GM12878 (cell line): Measurements from ENCODE around the gene SF3A1. TPM values are rescaled to one million over a fixed set of nuclear protein-coding genes. Genes with fewer than 3 reads are reported as not detected.

Experiments
- ATAC-seq: fragments of 200-7000 bp; cut with Tn5 transposase; 3 replicates; pipeline ENCODE4 v1.9.1; 2020; ENCODE audit warnings: mild to moderate bottlenecking, moderate library complexity
- BruUV-seq: library from RNA; stranded (reverse); fragments of 400-500 nt; replicated peaks from 2 replicates; lab custom pipeline; 2021; lab: Mats Ljungman, UMichigan
- CTCF ChIA-PET: fragments of 300-600 bp; sonication (Branson Sonifier 250); formaldehyde crosslinking; extraction: SDS; loops from one replicate; lab custom pipeline; 2021; ENCODE audit warnings: inconsistent platforms; lab: Yijun Ruan, JAX
- POLR2A ChIA-PET: fragments of 350-600 bp; formaldehyde crosslinking; extraction: SDS; loops from one replicate; lab custom pipeline; 2021; ENCODE audit warnings: inconsistent platforms; lab: Charles Lee
- RAD21 ChIA-PET: fragments of 300-600 bp; sonication (Branson Sonifier 250); formaldehyde crosslinking; loops from one replicate; lab custom pipeline; 2023; ENCODE audit warnings: antibody characterized with exemption; ENCODE audit not compliant: unreplicated experiment; lab: Charles Lee
- SMC1A ChIA-PET: fragments of 300-600 bp; sonication (Branson Sonifier 250); formaldehyde crosslinking; loops from one replicate; lab custom pipeline; 2023; ENCODE audit not compliant: unreplicated experiment, uncharacterized antibody; lab: Charles Lee
- DNase-seq: peaks from one replicate; pipeline ENCODE4 v3.0.0-alpha.2; 2011; ENCODE audit warnings: low read depth, low spot score
- FAIRE-seq: peaks from 3 replicates; lab custom pipeline; 2011; peaks lifted over from hg19 to GRCh38; lab: Jason Lieb, UNC
- H2AFZ ChIP-seq: 2 replicates; pipeline ENCODE4 v1.6.0; 2011; ENCODE audit warnings: low read depth, low read length, control low read depth; ENCODE audit not compliant: control insufficient read depth
- H3K27ac ChIP-seq: 2 replicates; pipeline ENCODE4 v1.5.1; 2011; ENCODE audit warnings: control low read depth; ENCODE audit not compliant: control insufficient read depth, insufficient read depth
- H3K27me3 ChIP-seq, 2 experiments: replicated peaks in 1 of 2; 2 replicates each; pipeline versions ENCODE4 v1.6.0 to v1.6.1; 2011; ENCODE audit warnings: low read length in 1 of 2; ENCODE audit not compliant: control insufficient read depth in 2 of 2, insufficient read depth in 2 of 2
- H3K36me3 ChIP-seq, 2 experiments: 2 replicates each; pipeline ENCODE4 v1.5.1; 2011; ENCODE audit warnings: low read length in 1 of 2; ENCODE audit not compliant: control insufficient read depth in 2 of 2, insufficient read depth in 2 of 2
- H3K4me1 ChIP-seq: 2 replicates; pipeline ENCODE4 v1.6.1; 2011; ENCODE audit warnings: mild to moderate bottlenecking, low read length, moderate library complexity, mixed read lengths; ENCODE audit not compliant: control insufficient read depth, insufficient read depth
- H3K4me2 ChIP-seq: 2 replicates; pipeline ENCODE4 v1.6.0; 2011; ENCODE audit warnings: control low read depth; ENCODE audit not compliant: control insufficient read depth, insufficient read depth
- H3K4me3 ChIP-seq: fragments of 200-600 bp; sonication (generic); 2 replicates; pipeline ENCODE4 v1.5.1; 2016
- H3K79me2 ChIP-seq: 2 replicates; pipeline ENCODE4 v1.6.0; 2011; ENCODE audit warnings: low read length; ENCODE audit not compliant: control insufficient read depth, insufficient read depth
- H3K9ac ChIP-seq: 2 replicates; pipeline ENCODE4 v1.8.0; 2011; ENCODE audit warnings: low read length, control low read depth, mixed read lengths; ENCODE audit not compliant: control insufficient read depth, insufficient read depth
- H3K9me3 ChIP-seq: replicated peaks from 3 replicates; pipeline ENCODE4 v1.5.1; 2011; ENCODE audit warnings: mild to moderate bottlenecking, low read length; ENCODE audit not compliant: control insufficient read depth, insufficient read depth
- H4K20me1 ChIP-seq: 2 replicates; pipeline ENCODE4 v1.6.0; 2011; ENCODE audit not compliant: control insufficient read depth, insufficient read depth
- ATF7 ChIP-seq: fragments of 450-650 bp; IDR thresholded peaks from 2 replicates; pipeline ENCODE4 v1.6.1; 2016; ENCODE audit warnings: low read depth, mild to moderate bottlenecking
- CBX5 ChIP-seq: sonication (generic); IDR thresholded peaks from 2 replicates; pipeline ENCODE4 v1.6.1; 2016; ENCODE audit warnings: low read depth, moderate library complexity, mild to moderate bottlenecking, inconsistent platforms
- CHD4 ChIP-seq: fragments of 200-600 bp; sonication (generic); IDR thresholded peaks from 2 replicates; pipeline ENCODE4 v1.6.1; 2016; ENCODE audit warnings: mild to moderate bottlenecking
- IKZF2 ChIP-seq, 2 experiments: fragments of 450-650 bp; IDR thresholded peaks; 2 replicates each; pipeline ENCODE4 v1.6.1; 2017; ENCODE audit warnings: mild to moderate bottlenecking in 2 of 2, moderate library complexity in 2 of 2
- IRF4 ChIP-seq: IDR thresholded peaks from 2 replicates; pipeline ENCODE4 v1.6.1; 2011; ENCODE audit warnings: low read depth, low read length
- POU2F2 ChIP-seq: IDR thresholded peaks from 3 replicates; pipeline ENCODE4 v1.6.1; 2011; ENCODE audit warnings: low read depth, mild to moderate bottlenecking, low read length, borderline replicate concordance
- RAD21 ChIP-seq: IDR thresholded peaks from 2 replicates; pipeline ENCODE4 v1.6.1; 2011; ENCODE audit warnings: mild to moderate bottlenecking, low read depth, low read length, moderate library complexity; ENCODE audit not compliant: insufficient read depth
- RCOR1 ChIP-seq: conservative IDR thresholded peaks from 2 replicates; pipeline ENCODE4 v1.6.1; 2012; ENCODE audit warnings: low read depth, low read length, improper control_type of control experiment
- RUNX3 ChIP-seq: IDR thresholded peaks from 2 replicates; pipeline ENCODE4 v1.6.1; 2012; ENCODE audit warnings: low read length, inconsistent platforms
- SMAD5 ChIP-seq: IDR thresholded peaks from 2 replicates; pipeline ENCODE4 v1.6.1; 2016; ENCODE audit warnings: antibody characterized with exemption, low read depth
- SMARCA5 ChIP-seq: fragments of 450-650 bp; IDR thresholded peaks from 2 replicates; pipeline ENCODE4 v1.6.1; 2017; ENCODE audit warnings: mild to moderate bottlenecking
- SMC3 ChIP-seq: IDR thresholded peaks from 2 replicates; pipeline ENCODE4 v1.6.1; 2011; ENCODE audit warnings: low read length, improper control_type of control experiment, borderline replicate concordance
- SP1 ChIP-seq: IDR thresholded peaks from one replicate; pipeline ENCODE4 v1.6.1; 2011; ENCODE audit warnings: low read depth, low read length
- SPI1 ChIP-seq: IDR thresholded peaks from 2 replicates; pipeline ENCODE4 v1.6.1; 2011; ENCODE audit warnings: low read depth, mild to moderate bottlenecking, low read length, moderate library complexity, borderline replicate concordance; ENCODE audit not compliant: insufficient read depth
- YY1 ChIP-seq: IDR thresholded peaks from 2 replicates; pipeline ENCODE4 v1.6.1; 2011; ENCODE audit warnings: low read depth, mild to moderate bottlenecking, low read length
- ZNF207 ChIP-seq: fragments of 450-650 bp; IDR thresholded peaks from 2 replicates; pipeline ENCODE4 v1.6.1; 2014; ENCODE audit warnings: antibody characterized with exemption, mild to moderate bottlenecking, borderline replicate concordance
- ZNF217 ChIP-seq: fragments of 450-650 bp; IDR thresholded peaks from 2 replicates; pipeline ENCODE4 v1.6.1; 2017; ENCODE audit warnings: antibody characterized with exemption, mild to moderate bottlenecking
- WGBS: methylation state at CpG from one replicate; pipeline ENCODE4 v1.1.6; 2016; ENCODE audit warnings: low lambda C conversion rate; ENCODE audit not compliant: insufficient replicate concordance, insufficient coverage; ENCODE audit errors: missing lambda C conversion rate; 5-methylcytosine and 5-hydroxymethylcytosine counted together
- in situ Hi-C: fragments of 300-500 bp; cut with MboI; formaldehyde crosslinking; loops from 9 replicates; pipeline ENCODE4 v1.14.3; 2018; ENCODE audit warnings: mixed read lengths
- intact Hi-C: fragments of 100-400 bp; cut with micrococcal nuclease; formaldehyde crosslinking; loops from one replicate; pipeline ENCODE4 v1.14.2; 2022; ENCODE audit not compliant: unreplicated experiment
- polyA plus RNA-seq, 11 experiments: library from polyadenylated mRNA; depleted of rRNA in 4 of 11; unstranded in 6 of 11; stranded (reverse) in 5 of 11; fragments of >200 nt; fragmentation: Nextera tagmentation in 4 of 11; fragmentation: Illumina TruSeq in 1 of 11; extraction: Ambion mirVana in 4 of 11; extraction: Trizol in 1 of 11; gene quantifications; 1 replicate in 1 of 11; 2 replicates in 10 of 11; pipeline versions ENCODE4 v1.2.1 to v1.2.3, GENCODE V29; 2011 to 2016; ENCODE audit warnings: inconsistent platforms in 2 of 11, missing spikeins in 2 of 11, low read depth in 1 of 11
- total RNA-seq, 4 experiments: library from RNA; depleted of rRNA in 3 of 4; stranded (reverse); fragments of >200 nt in 3 of 4; fragmentation: Illumina TruSeq in 1 of 4; extraction: Trizol in 1 of 4; gene quantifications; 2 replicates each; pipeline versions ENCODE4 v1.2.1 to v1.2.3, GENCODE V29; 2013 to 2021
- TF ChIP-seq, protein P1 (sequence below): fragments of 450-650 bp; IDR thresholded peaks from 2 replicates; pipeline ENCODE4 v1.6.1; 2017; ENCODE audit warnings: mild to moderate bottlenecking, moderate library complexity
- TF ChIP-seq, protein P2 (sequence below): fragments of 450-650 bp; IDR thresholded peaks from 2 replicates; pipeline ENCODE4 v1.6.1; 2014; ENCODE audit warnings: mild to moderate bottlenecking

SF3A1 gene
- total and polyA plus RNA-seq, 10 of the 15 experiments (the other 5 are each of a cell fraction or from before 2014, with no cell fraction given), result 10.4 to 239 (median 46.0) TPM

DNA sequence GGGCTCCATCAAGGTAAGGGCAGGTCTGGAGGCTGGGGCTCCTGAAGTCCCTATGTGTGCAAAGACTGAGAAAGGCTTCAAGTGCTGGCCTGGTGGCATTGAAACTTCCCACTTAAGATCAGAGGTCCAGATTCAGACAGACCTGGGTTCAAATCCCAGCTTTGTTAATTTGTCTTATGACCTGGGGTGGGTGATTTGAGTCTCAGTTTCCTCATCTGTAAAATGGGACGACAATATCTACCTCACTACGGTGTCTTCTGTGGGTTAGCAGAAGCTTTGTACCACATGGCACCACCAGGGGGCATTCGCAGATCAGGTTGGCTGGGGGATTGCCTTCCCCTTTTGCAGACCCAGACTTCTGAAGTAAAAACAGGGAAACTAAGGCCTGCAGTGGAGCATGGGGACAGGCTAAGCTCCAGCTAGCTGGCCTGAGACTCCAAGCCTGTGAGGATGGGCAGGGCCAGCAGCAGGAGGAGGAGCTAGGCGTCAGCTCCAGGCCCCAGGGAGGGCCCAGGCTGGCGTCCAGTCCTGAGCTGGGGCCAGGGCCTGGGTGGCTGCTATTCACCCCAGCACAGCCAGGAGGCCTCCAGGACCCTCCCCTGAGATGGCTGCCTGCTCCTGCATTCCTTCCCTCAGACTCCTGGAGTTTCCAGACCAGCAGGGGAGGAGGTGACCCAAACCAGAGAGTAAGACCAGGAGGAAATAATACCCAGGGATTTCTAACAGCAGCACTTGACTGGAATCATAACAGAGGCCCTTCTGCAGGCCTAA, 68.9 kb downstream of the SF3A1 start:
- H3K4me3 ChIP-seq, result 0 out of 2 replicates have a peak overlapping the region, but pooled peaks have one; percentile 74
- no peak for TF ChIP-seq CBX5
- TF ChIP-seq YY1, result peak; percentile 58; the same call in 1 of the 2 replicates
- TF ChIP-seq SP1, result no peak
- TF ChIP-seq RAD21, result peak; percentile 99
- TF ChIP-seq RUNX3, result peak; percentile 79
- peak; percentile 59; the same call in 1 of the 2 replicates for TF ChIP-seq ZNF207
- TF ChIP-seq SMARCA5, result peak; percentile 99
- peak; percentile 26; the same call in 1 of the 3 replicates for TF ChIP-seq POU2F2
- TF ChIP-seq, protein P1, sequence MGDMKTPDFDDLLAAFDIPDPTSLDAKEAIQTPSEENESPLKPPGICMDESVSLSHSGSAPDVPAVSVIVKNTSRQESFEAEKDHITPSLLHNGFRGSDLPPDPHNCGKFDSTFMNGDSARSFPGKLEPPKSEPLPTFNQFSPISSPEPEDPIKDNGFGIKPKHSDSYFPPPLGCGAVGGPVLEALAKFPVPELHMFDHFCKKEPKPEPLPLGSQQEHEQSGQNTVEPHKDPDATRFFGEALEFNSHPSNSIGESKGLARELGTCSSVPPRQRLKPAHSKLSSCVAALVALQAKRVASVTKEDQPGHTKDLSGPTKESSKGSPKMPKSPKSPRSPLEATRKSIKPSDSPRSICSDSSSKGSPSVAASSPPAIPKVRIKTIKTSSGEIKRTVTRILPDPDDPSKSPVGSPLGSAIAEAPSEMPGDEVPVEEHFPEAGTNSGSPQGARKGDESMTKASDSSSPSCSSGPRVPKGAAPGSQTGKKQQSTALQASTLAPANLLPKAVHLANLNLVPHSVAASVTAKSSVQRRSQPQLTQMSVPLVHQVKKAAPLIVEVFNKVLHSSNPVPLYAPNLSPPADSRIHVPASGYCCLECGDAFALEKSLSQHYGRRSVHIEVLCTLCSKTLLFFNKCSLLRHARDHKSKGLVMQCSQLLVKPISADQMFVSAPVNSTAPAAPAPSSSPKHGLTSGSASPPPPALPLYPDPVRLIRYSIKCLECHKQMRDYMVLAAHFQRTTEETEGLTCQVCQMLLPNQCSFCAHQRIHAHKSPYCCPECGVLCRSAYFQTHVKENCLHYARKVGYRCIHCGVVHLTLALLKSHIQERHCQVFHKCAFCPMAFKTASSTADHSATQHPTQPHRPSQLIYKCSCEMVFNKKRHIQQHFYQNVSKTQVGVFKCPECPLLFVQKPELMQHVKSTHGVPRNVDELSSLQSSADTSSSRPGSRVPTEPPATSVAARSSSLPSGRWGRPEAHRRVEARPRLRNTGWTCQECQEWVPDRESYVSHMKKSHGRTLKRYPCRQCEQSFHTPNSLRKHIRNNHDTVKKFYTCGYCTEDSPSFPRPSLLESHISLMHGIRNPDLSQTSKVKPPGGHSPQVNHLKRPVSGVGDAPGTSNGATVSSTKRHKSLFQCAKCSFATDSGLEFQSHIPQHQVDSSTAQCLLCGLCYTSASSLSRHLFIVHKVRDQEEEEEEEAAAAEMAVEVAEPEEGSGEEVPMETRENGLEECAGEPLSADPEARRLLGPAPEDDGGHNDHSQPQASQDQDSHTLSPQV, result 0 out of 2 replicates have a peak, but pooled peaks have one; percentile 65
- TF ChIP-seq SMAD5, result 0 out of 2 replicates have a peak, but pooled peaks have one; percentile 28
- peak; percentile 60; the same call in 1 of the 2 replicates for TF ChIP-seq SPI1
- peak; percentile 86; the same call in 1 of the 2 replicates for TF ChIP-seq RCOR1
- TF ChIP-seq SMC3, result peak; percentile 95
- TF ChIP-seq, protein P2, sequence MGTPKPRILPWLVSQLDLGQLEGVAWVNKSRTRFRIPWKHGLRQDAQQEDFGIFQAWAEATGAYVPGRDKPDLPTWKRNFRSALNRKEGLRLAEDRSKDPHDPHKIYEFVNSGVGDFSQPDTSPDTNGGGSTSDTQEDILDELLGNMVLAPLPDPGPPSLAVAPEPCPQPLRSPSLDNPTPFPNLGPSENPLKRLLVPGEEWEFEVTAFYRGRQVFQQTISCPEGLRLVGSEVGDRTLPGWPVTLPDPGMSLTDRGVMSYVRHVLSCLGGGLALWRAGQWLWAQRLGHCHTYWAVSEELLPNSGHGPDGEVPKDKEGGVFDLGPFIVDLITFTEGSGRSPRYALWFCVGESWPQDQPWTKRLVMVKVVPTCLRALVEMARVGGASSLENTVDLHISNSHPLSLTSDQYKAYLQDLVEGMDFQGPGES, result peak; percentile 40; the same call in 1 of the 2 replicates
- TF ChIP-seq ATF7, result no peak
- no peak for TF ChIP-seq IKZF2 (IDR thresholded peaks at IDR 0.05)
- peak; percentile 92; the same call in 1 of the 2 replicates for TF ChIP-seq ZNF217
- TF ChIP-seq IRF4, result no peak
- 0 out of 2 replicates have a peak, but pooled peaks have one; percentile 80 for TF ChIP-seq CHD4

More for the DNA sequence above, 68.9 kb downstream of the SF3A1 start:
- Histone ChIP-seq H3K9ac (no peak overlapping the region), H3K4me2 (no peak overlapping the region; the same call in 1 of the 2 replicates), H3K79me2 (no peaks in the 10 kb centered on the region), H3K27me3 (no peaks in the 10 kb centered on the region), H4K20me1 (no peaks in the 10 kb centered on the region), H3K9me3 (no peaks in the 10 kb centered on the region), H3K27ac (no peak overlapping the region), H2AFZ (peak overlapping the region; percentile 55), H3K36me3 (peaks cover 0 to 8% of the 10 kb centered on the region in 2 experiments; a peak in 2 of 4 replicates), H3K4me1 (peaks cover 25% of the 10 kb centered on the region)
- CTCF ChIA-PET, result interaction anchor here (0.7 to 10.5 kb wide), 58 partner anchors 8 to 650 kb away, joined by 3 to 436 read pairs (median 7); partner anchors contain the start of genes CCDC157, MTFP1, OSM and RNF215
- intact Hi-C loops (loop anchor here (1.0 to 10.0 kb wide), 8 partner anchors 19 to 197 kb away; partner anchors contain the start of genes CCDC157, RNF215, SF3A1 and TBC1D10A), in situ Hi-C loops (loop anchor here (5.0 kb wide), 1 partner anchor 99 kb away; the partner anchor contains the start of gene RNF215)
- SMC1A ChIA-PET, result interaction anchor here (0.6 to 7.9 kb wide), 36 partner anchors 8 to 1004 kb away, joined by 3 to 201 read pairs (median 4); partner anchors contain the start of genes CCDC157, PIK3IP1, RNF215 and SF3A1
- RAD21 ChIA-PET, result interaction anchor here (0.6 to 6.2 kb wide), 46 partner anchors 14 to 968 kb away, joined by 3 to 277 read pairs (median 4); partner anchors contain the start of genes CCDC157, MTFP1, RNF215 and SEC14L2
- peak; percentile 95 for FAIRE-seq
- no TSS peak for BruUV-seq
- DNase-seq, result no peak
- WGBS, result 2% methylated on average over 5 of the region's 5 CpGs
- ATAC-seq, result peak; percentile 68
- POLR2A ChIA-PET, result interaction anchor here (0.6 to 4.2 kb wide), 13 partner anchors 10 to 137 kb away, joined by 3 to 28 read pairs (median 4); partner anchors contain the start of genes CCDC157, MTFP1, RNF215 and SF3A1
